Kidney (tissue), 14 donors: ENCODE data around the gene TNFRSF18. TPM values are rescaled to one million over a fixed set of nuclear protein-coding genes. Genes with fewer than 3 reads are reported as not detected.

ENCODE experiments used
- DNase-seq, 5 donors: peaks; one replicate each; pipeline ENCODE4 v3.0.0-alpha.2; 2013 to 2020
- FAIRE-seq: peaks from 2 replicates; lab custom pipeline; 2012; peaks lifted over from hg19 to GRCh38; lab: Jason Lieb, UNC
- H3K27ac ChIP-seq, 2 donors: one replicate each; pipeline ENCODE4 v1.7.0; 2013; ENCODE audit warnings: low read depth in 2 of 2, low read length in 2 of 2, inconsistent platforms in 1 of 2
- H3K27me3 ChIP-seq: one replicate; pipeline ENCODE4 v1.7.1; 2013; ENCODE audit warnings: low read length, inconsistent platforms; ENCODE audit not compliant: control insufficient read depth, insufficient read depth
- H3K36me3 ChIP-seq, 3 donors: one replicate each; pipeline versions ENCODE4 v1.7.0 to v1.7.1; 2013; ENCODE audit warnings: low read length in 3 of 3, control low read depth in 1 of 3, inconsistent platforms in 1 of 3; ENCODE audit not compliant: insufficient read depth in 3 of 3, control insufficient read depth in 2 of 3
- H3K4me1 ChIP-seq, 3 donors: one replicate each; pipeline versions ENCODE4 v1.7.0 to v1.7.1; 2013; ENCODE audit warnings: low read length in 3 of 3, inconsistent platforms in 1 of 3, low read depth in 1 of 3; ENCODE audit not compliant: control insufficient read depth in 2 of 3, insufficient read depth in 2 of 3
- H3K4me3 ChIP-seq, 3 donors: one replicate each; pipeline versions ENCODE4 v1.7.0 to v1.8.1; 2013; ENCODE audit warnings: low read length in 3 of 3, control low read depth in 1 of 3, inconsistent platforms in 1 of 3
- H3K9ac ChIP-seq, 3 donors: one replicate each; pipeline versions ENCODE4 v1.7.0 to v1.7.1; 2013; ENCODE audit warnings: low read length in 3 of 3, control low read depth in 1 of 3, inconsistent platforms in 1 of 3
- H3K9me3 ChIP-seq, 3 donors: one replicate each; pipeline versions ENCODE4 v1.7.0 to v1.7.1; 2013; ENCODE audit warnings: low read length in 3 of 3, control low read depth in 1 of 3, inconsistent platforms in 1 of 3; ENCODE audit not compliant: control insufficient read depth in 2 of 3, insufficient read depth in 1 of 3
- CTCF ChIP-seq: IDR thresholded peaks from 3 replicates; pipeline ENCODE4 v1.5.1; 2012; ENCODE audit warnings: mild to moderate bottlenecking, moderate library complexity, borderline replicate concordance; ENCODE audit not compliant: insufficient read depth; ENCODE audit errors: extremely low read depth
- intact Hi-C: fragments of 100-400 bp; cut with DNase I; formaldehyde crosslinking; loops from one replicate; pipeline ENCODE4 v1.11.1; 2022
- polyA plus RNA-seq: library from polyadenylated mRNA; stranded (reverse); fragments of 350-450 nt; fragmentation: Illumina TruSeq; extraction: RNeasy Lipid Tissue Mini Kit (QIAGEN cat#74804); gene quantifications from one replicate; pipeline ENCODE4 v1.2.3, GENCODE V29; 2014; ENCODE audit warnings: low read depth, low replicate concordance; ENCODE audit not compliant: insufficient read depth
- total RNA-seq: library from RNA; stranded (reverse); fragmentation: NEBNext Ultra II Directional; extraction: Animal tissue kit (Norgen Biotek cat#: 25700); gene quantifications from one replicate; pipeline ENCODE4 v1.2.1, GENCODE V29; 2021
- donor health status: control.
- donor health status: control.
- donor health status: control.
- donor health status: control.
- donor health status: control.
- donor health status: DM: yes; HTN: yes; CAD: no.
- donor health status: Normal renal cell carcinoma (clear cell type).

Gene TNFRSF18
- total and polyA plus RNA-seq, 2 donors from 2014 or later = 8.1 TPM; not detected in 1

DNA sequence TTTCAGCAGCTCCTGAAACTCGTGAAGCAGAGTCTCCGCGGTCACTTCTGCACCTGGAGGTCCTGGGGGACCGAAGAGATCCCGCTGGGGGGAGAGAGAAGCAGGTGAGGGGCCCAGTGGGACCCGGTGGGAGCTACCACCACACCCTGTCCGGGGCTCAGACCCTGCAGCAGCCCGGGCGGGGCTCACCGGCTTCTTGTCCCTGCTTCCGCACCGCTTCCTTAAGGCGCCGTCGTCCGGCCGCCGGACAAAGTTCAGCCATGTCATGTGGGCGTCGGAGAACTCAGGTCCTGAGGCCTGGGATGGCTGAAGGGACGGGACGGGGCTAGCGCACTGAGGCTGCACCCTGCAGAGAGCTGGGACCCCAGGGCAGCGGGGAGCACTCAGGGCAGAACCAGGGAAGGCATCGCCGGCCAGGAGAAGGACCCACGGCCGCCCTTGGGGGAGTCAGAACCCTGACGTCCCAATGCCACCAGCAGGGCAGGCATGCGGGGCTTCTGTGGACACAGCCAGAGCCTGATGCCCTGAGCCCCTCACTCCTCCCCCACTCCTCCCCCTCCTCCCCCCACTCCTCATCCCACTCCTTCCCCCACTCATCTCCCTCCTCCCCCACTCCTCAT, 37.9 kb upstream of the TNFRSF18 start:
- Histone ChIP-seq H3K9ac (no peak overlapping the region), H3K27ac (no peak overlapping the region), H3K36me3 (no peaks in the 10 kb centered on the region), H3K9me3 (no peaks in the 10 kb centered on the region), H3K4me3 (peak overlapping the region in 1 of 3 donors; percentile 2), H3K27me3 (no peaks in the 10 kb centered on the region), H3K4me1 (no peaks in the 10 kb centered on the region)
- intact Hi-C loops = no loop called here
- DNase-seq = peak in 3 of 5 donors; percentile 42 to 67 (median 63)
- no peak for FAIRE-seq
- TF ChIP-seq CTCF = no peak

- H3K9me3 ChIP-seq = no peaks in the 10 kb centered on the region
- H3K27me3 ChIP-seq = no peaks in the 10 kb centered on the region
- no peaks in the 10 kb centered on the region for H3K36me3 ChIP-seq
- TF ChIP-seq CTCF = no peak
- no peak overlapping the region for H3K4me3 ChIP-seq
- H3K27ac ChIP-seq = no peak overlapping the region
- intact Hi-C loops = no loop called here
- H3K9ac ChIP-seq = no peak overlapping the region
- FAIRE-seq (no peak), DNase-seq (peak in 3 of 5 donors; percentile 26 to 75 (median 48))
- H3K4me1 ChIP-seq = no peaks in the 10 kb centered on the region
Observed at GRCh38 chr1:1243807-1244191, 37.4 kb upstream of the TNFRSF18 start.

DNA sequence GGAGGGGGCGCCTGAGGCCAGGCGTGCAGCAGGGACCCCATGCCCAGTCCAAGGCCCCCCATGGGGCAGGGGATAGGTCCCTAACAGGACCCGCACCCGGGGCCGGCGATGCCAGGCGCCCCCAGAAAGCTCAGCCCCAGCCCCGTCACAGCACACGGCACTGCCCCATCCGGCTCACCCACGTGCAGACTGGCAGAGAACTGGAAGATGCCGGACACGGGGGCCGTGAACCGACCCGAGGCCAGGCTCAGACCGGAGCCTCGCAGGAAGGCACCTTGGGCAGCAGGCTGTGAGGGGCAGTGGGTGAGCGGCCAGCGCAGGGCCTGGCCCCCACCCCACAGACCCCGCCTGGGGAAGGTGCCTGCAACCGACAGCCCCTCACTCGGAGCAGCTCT, 36.9 kb upstream of the TNFRSF18 start:
- no peak for TF ChIP-seq CTCF
- intact Hi-C loops = no loop called here
- H3K9ac ChIP-seq = no peak overlapping the region
- DNase-seq (no peak), FAIRE-seq (no peak)
- H3K27me3 ChIP-seq = no peaks in the 10 kb centered on the region
- H3K4me3 ChIP-seq = no peak overlapping the region
- no peak overlapping the region for H3K27ac ChIP-seq
- H3K4me1 ChIP-seq = no peaks in the 10 kb centered on the region
- H3K36me3 ChIP-seq = no peaks in the 10 kb centered on the region
- H3K9me3 ChIP-seq = no peaks in the 10 kb centered on the region
